Endodermal cell (in vitro differentiated cells): Measurements from ENCODE around the gene TRERF1. TPM values are rescaled to one million over a fixed set of nuclear protein-coding genes. Genes with fewer than 3 reads are reported as not detected.

Source experiments
- DNase-seq: peaks from one replicate; pipeline ENCODE4 v3.0.0-alpha.2; 2017
- H3K27ac ChIP-seq: 2 replicates; pipeline ENCODE4 v1.5.1; 2013; ENCODE audit warnings: mild to moderate bottlenecking, low read depth, low read length, moderate library complexity
- H3K27me3 ChIP-seq: 2 replicates; pipeline ENCODE4 v1.6.1; 2013; ENCODE audit warnings: mild to moderate bottlenecking, low read length, moderate library complexity; ENCODE audit not compliant: insufficient read depth, control insufficient read depth, poor library complexity, severe bottlenecking
- H3K36me3 ChIP-seq: 2 replicates; pipeline ENCODE4 v1.7.0; 2013; ENCODE audit warnings: mild to moderate bottlenecking, low read length, moderate library complexity; ENCODE audit not compliant: control insufficient read depth, insufficient read depth
- H3K4me1 ChIP-seq: one replicate; pipeline ENCODE4 v1.7.0; 2013; ENCODE audit warnings: low read length; ENCODE audit not compliant: control insufficient read depth, insufficient read depth
- H3K4me3 ChIP-seq: 2 replicates; pipeline ENCODE4 v1.5.1; 2013; ENCODE audit warnings: mild to moderate bottlenecking, low read length, moderate library complexity
- H3K9ac ChIP-seq: 2 replicates; pipeline ENCODE4 v1.6.1; 2013; ENCODE audit warnings: mild to moderate bottlenecking, low read length, moderate library complexity; ENCODE audit not compliant: poor library complexity, severe bottlenecking; ENCODE audit errors: extremely low read depth
- H3K9me3 ChIP-seq: 2 replicates; pipeline ENCODE4 v1.6.1; 2013; ENCODE audit warnings: mild to moderate bottlenecking, low read length, moderate library complexity; ENCODE audit not compliant: control insufficient read depth
- H3K27ac Mint-ChIP-seq: 2 replicates; pipeline ENCODE4 v1.8.0; 2020; ENCODE audit warnings: mixed read lengths
- H3K27me3 Mint-ChIP-seq: 2 replicates; pipeline ENCODE4 v1.8.0; 2021; ENCODE audit warnings: mild to moderate bottlenecking, mixed read lengths; ENCODE audit not compliant: insufficient read depth
- H3K36me3 Mint-ChIP-seq: 2 replicates; pipeline ENCODE4 v1.8.0; 2020; ENCODE audit warnings: low read depth, mixed read lengths
- H3K4me1 Mint-ChIP-seq: 2 replicates; pipeline ENCODE4 v1.8.0; 2020; ENCODE audit warnings: mixed read lengths
- H3K4me3 Mint-ChIP-seq: 2 replicates; pipeline ENCODE4 v1.8.0; 2020; ENCODE audit warnings: mild to moderate bottlenecking, moderate library complexity, mixed read lengths
- H3K9me3 Mint-ChIP-seq: 2 replicates; pipeline ENCODE4 v1.8.0; 2020; ENCODE audit warnings: mild to moderate bottlenecking, mixed read lengths
- CTCF ChIP-seq: fragments of 200-600 bp; sonication (generic); conservative IDR thresholded peaks from 2 replicates; pipeline ENCODE4 v1.5.0; 2021; ENCODE audit warnings: antibody characterized with exemption, mild to moderate bottlenecking
- WGBS, 2 experiments: methylation state at CpG; one replicate each; pipeline versions ENCODE4 v1.1.5 to v1.1.7; 2013; ENCODE audit warnings: missing lambda C conversion rate in 2 of 2, mixed read lengths in 1 of 2; ENCODE audit not compliant: insufficient coverage in 1 of 2, insufficient read length in 1 of 2; 5-methylcytosine and 5-hydroxymethylcytosine counted together
- total RNA-seq, 2 donors: library from RNA; stranded (reverse); fragmentation: NEBNext Ultra II Directional in 1 of 2; extraction: Animal tissue kit (Norgen Biotek cat#: 25700) in 1 of 2; gene quantifications; 2 replicates in 1 of 2; 3 replicates in 1 of 2; pipeline ENCODE4 v1.2.1, GENCODE V29; 2021

The TRERF1 gene
- total RNA-seq, 2 donors from 2014 or later = 4.7 to 5.3 TPM

DNA sequence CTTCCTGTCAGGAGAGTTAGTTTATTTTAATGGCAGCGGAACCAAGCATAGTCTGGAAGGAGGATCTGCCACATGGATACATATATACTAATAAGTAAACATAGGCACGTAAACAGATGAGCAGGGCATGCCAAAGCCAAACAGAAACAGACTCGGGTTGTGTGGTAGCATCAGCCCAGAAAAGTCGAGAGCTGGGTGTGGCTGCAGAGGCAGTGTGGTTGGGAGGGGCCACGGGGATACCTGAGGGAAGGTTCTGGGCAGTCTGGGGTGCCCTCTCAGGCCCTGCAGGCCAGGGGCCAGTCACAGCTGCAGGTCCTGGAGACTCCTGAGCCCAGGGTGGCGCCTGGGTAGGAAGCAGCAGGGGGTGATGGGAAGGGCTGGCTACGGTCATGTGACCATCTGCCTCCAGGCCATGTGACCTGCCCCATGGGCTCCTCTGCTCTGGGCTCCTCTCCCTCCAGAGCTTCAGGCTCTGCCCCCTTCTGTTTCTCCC, 191.3 kb downstream of the TRERF1 start:
- H3K4me3 Mint-ChIP-seq = no peak overlapping the region
- peak; percentile 77 for DNase-seq
- Histone ChIP-seq H3K27ac (no peak overlapping the region), H3K4me3 (no peak overlapping the region), H3K4me1 (peaks cover 4% of the 10 kb centered on the region), H3K36me3 (no peaks in the 10 kb centered on the region), H3K27me3 (no peaks in the 10 kb centered on the region), H3K9ac (no peak overlapping the region), H3K9me3 (no peaks in the 10 kb centered on the region)
- H3K9me3 Mint-ChIP-seq = no peaks in the 10 kb centered on the region
- H3K27me3 Mint-ChIP-seq = no peaks in the 10 kb centered on the region
- H3K27ac Mint-ChIP-seq = no peak overlapping the region
- no peak for TF ChIP-seq CTCF
- H3K36me3 Mint-ChIP-seq = no peaks in the 10 kb centered on the region
- 88 to 96% methylated on average over 3 to 7 of the region's 7 CpGs for WGBS, 2 experiments
- H3K4me1 Mint-ChIP-seq = peaks cover 23% of the 10 kb centered on the region

DNA sequence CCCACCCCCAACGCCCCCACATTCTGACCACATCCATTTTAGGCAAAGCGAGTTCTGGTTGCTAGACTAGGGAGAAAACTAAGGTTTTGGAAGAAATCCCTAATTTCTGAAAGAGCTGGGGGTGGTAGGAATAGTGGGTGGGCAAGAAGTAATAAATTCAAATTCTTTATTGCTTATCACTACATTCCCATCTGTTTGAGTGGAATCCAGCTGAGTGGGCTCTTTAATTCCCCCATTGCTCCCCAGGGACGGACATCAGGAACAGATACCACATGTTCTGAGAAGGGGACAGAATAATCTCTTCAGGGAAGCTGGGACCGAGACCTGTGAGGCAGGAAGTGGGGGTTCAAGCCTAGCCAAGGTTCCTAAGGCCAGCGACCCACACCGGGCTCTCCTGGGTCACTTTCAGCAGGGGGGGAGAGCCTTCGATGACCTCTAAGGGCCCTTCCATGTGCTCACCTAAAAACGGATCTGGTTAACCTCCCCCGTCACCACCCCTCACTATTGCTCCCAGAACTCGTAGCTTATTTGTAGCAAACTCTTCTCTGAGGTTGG, 191.8 kb downstream of the TRERF1 start:
- no peaks in the 10 kb centered on the region for H3K36me3 Mint-ChIP-seq
- Histone ChIP-seq H3K4me3 (no peak overlapping the region), H3K4me1 (peaks cover 4% of the 10 kb centered on the region), H3K9ac (no peak overlapping the region), H3K36me3 (no peaks in the 10 kb centered on the region), H3K27me3 (no peaks in the 10 kb centered on the region), H3K27ac (no peak overlapping the region), H3K9me3 (no peaks in the 10 kb centered on the region)
- H3K4me1 Mint-ChIP-seq = peaks cover 23% of the 10 kb centered on the region
- H3K4me3 Mint-ChIP-seq = no peak overlapping the region
- no peaks in the 10 kb centered on the region for H3K27me3 Mint-ChIP-seq
- 90 to 96% methylated on average over 4 to 9 of the region's 10 CpGs for WGBS, 2 experiments
- DNase-seq = no peak
- H3K27ac Mint-ChIP-seq = no peak overlapping the region
- TF ChIP-seq CTCF = no peak
- no peaks in the 10 kb centered on the region for H3K9me3 Mint-ChIP-seq

- no peaks in the 10 kb centered on the region for H3K27me3 Mint-ChIP-seq
- H3K4me1 Mint-ChIP-seq = peaks cover 23% of the 10 kb centered on the region
- Histone ChIP-seq H3K4me1 (peaks cover 4% of the 10 kb centered on the region), H3K27me3 (no peaks in the 10 kb centered on the region), H3K9ac (no peak overlapping the region), H3K36me3 (no peaks in the 10 kb centered on the region), H3K9me3 (no peaks in the 10 kb centered on the region), H3K4me3 (no peak overlapping the region), H3K27ac (no peak overlapping the region)
- H3K36me3 Mint-ChIP-seq = no peaks in the 10 kb centered on the region
- no peak overlapping the region for H3K27ac Mint-ChIP-seq
- TF ChIP-seq CTCF = no peak
- DNase-seq = no peak
- 96% methylated on average over 29 to 31 of the region's 31 CpGs for WGBS, 2 experiments
- H3K4me3 Mint-ChIP-seq = no peak overlapping the region
- H3K9me3 Mint-ChIP-seq = no peaks in the 10 kb centered on the region
Observed at GRCh38 chr6:42259286-42259685, 192.4 kb downstream of the TRERF1 start.
